H1 (cell line): ENCODE measurements around the gene RARRES1. TPM values are rescaled to one million over a fixed set of nuclear protein-coding genes. Genes with fewer than 3 reads are reported as not detected.

Experiments
- CEBPB ChIP-seq: IDR thresholded peaks from 2 replicates; pipeline ENCODE4 v1.6.1; 2012; ENCODE audit warnings: low read depth, low read length
- CHD7 ChIP-seq: fragments of 300-600 bp; sonication (generic); IDR thresholded peaks from 2 replicates; pipeline ENCODE4 v1.7.1; 2012; ENCODE audit warnings: low read length, moderate library complexity, mild to moderate bottlenecking, inconsistent platforms; ENCODE audit not compliant: insufficient replicate concordance
- HDAC2 ChIP-seq, 2 experiments: fragments of 300-600 bp in 1 of 2; sonication (generic) in 1 of 2; IDR thresholded peaks; 2 replicates each; pipeline ENCODE4 v1.6.1; 2011 to 2012; ENCODE audit warnings: low read depth in 2 of 2, low read length in 2 of 2, mild to moderate bottlenecking in 2 of 2, moderate library complexity in 2 of 2, borderline replicate concordance in 1 of 2, inconsistent platforms in 1 of 2
- POLR2A ChIP-seq, 2 experiments: IDR thresholded peaks; 1 replicate in 1 of 2; 2 replicates in 1 of 2; pipeline ENCODE4 v1.6.1; 2011; ENCODE audit warnings: low read depth in 2 of 2, low read length in 2 of 2, mild to moderate bottlenecking in 2 of 2; ENCODE audit errors: control extremely low read depth in 1 of 2
- RBBP5 ChIP-seq: IDR thresholded peaks from 2 replicates; pipeline ENCODE4 v1.7.1; 2012; ENCODE audit warnings: low read depth, mild to moderate bottlenecking, inconsistent platforms, low read length, moderate library complexity, borderline replicate concordance
- RNF2 ChIP-seq: fragments of 200-900, 300-1000 bp; sonication (generic); IDR thresholded peaks from 2 replicates; pipeline ENCODE4 v1.7.1; 2016; ENCODE audit warnings: borderline replicate concordance, low read depth, mild to moderate bottlenecking, antibody characterized with exemption, low read length; ENCODE audit not compliant: poor library complexity, severe bottlenecking; ENCODE audit errors: missing control alignments
- polyA plus RNA-seq, 7 experiments: library from polyadenylated mRNA; depleted of rRNA in 3 of 7; stranded (reverse) in 5 of 7; unstranded in 2 of 7; fragments of >200 nt in 5 of 7; fragments of 200-250 nt in 2 of 7; gene quantifications; 1 replicate in 5 of 7; 2 replicates in 1 of 7; 4 replicates in 1 of 7; pipeline versions ENCODE4 v1.2.1 to v1.2.3, GENCODE V29; 2011 to 2013; ENCODE audit warnings: missing spikeins in 2 of 7, mixed read lengths in 2 of 7
- total RNA-seq: library from RNA; stranded (reverse); fragmentation: NEBNext Ultra II Directional; extraction: Animal tissue kit (Norgen Biotek cat#: 25700); gene quantifications from 2 replicates; pipeline ENCODE4 v1.2.1, GENCODE V29; 2021

Gene RARRES1
- total and polyA plus RNA-seq, 2 of the 8 experiments (the other 6 are each of a cell fraction or from before 2014, with no cell fraction given): 0.26 to 0.71 TPM

- TF ChIP-seq RNF2 (no peak), HDAC2 (IDR thresholded peaks at IDR 0.05; ENCODE audit: borderline replicate concordance in 1 of 2, low read depth in 2 of 2, low read length in 2 of 2) (no peak), RBBP5 (no peak), CEBPB (no peak), CHD7 (no peak), POLR2A (IDR thresholded peaks at IDR 0.05; ENCODE audit: control extremely low read depth in 1 of 2, low read depth in 2 of 2, low read length in 2 of 2) (no peak)
These were observed 6.8 kb downstream of the RARRES1 start (continued) for GRCh38 chr3:158725348-158726011.
